CD14-positive monocyte (primary cell): ENCODE data around the gene CACNA1G. TPM values are rescaled to one million over a fixed set of nuclear protein-coding genes. Genes with fewer than 3 reads are reported as not detected.

Source experiments
- DNase-seq, 3 donors: peaks; one replicate each; pipeline ENCODE4 v3.0.0-alpha.2; 2011 to 2022
- H2AFZ ChIP-seq: 2 replicates; pipeline ENCODE4 v1.6.0; 2012; ENCODE audit warnings: mild to moderate bottlenecking, low read depth, low read length, inconsistent platforms; ENCODE audit not compliant: insufficient read depth, poor library complexity, severe bottlenecking
- H3K27ac ChIP-seq, 2 donors: 1 replicate in 1 of 2; 2 replicates in 1 of 2; pipeline ENCODE4 v1.5.1; 2012 to 2013; ENCODE audit warnings: low read length in 2 of 2, control low read depth in 1 of 2, inconsistent platforms in 1 of 2, low read depth in 1 of 2, mild to moderate bottlenecking in 1 of 2
- H3K27me3 ChIP-seq, 2 donors: one replicate each; pipeline versions ENCODE4 v1.6.0 to v1.6.1; 2011 to 2013; ENCODE audit warnings: low read length in 2 of 2; ENCODE audit not compliant: control insufficient read depth in 2 of 2, insufficient read depth in 2 of 2
- H3K36me3 ChIP-seq, 2 donors: replicated peaks in 1 of 2; 1 replicate in 1 of 2; 2 replicates in 1 of 2; pipeline versions ENCODE4 v1.5.1 to v1.6.1; 2012 to 2013; ENCODE audit warnings: low read length in 2 of 2, control low read depth in 1 of 2, inconsistent platforms in 1 of 2, mild to moderate bottlenecking in 1 of 2; ENCODE audit not compliant: insufficient read depth in 2 of 2, control insufficient read depth in 1 of 2
- H3K4me1 ChIP-seq, 2 donors: 1 replicate in 1 of 2; 2 replicates in 1 of 2; pipeline versions ENCODE4 v1.5.1 to v1.6.1; 2012 to 2013; ENCODE audit warnings: low read length in 2 of 2, control low read depth in 1 of 2, inconsistent platforms in 1 of 2, mild to moderate bottlenecking in 1 of 2, moderate library complexity in 1 of 2; ENCODE audit not compliant: insufficient read depth in 2 of 2, control insufficient read depth in 1 of 2
- H3K4me2 ChIP-seq: replicated peaks from 2 replicates; pipeline ENCODE3; 2012; ENCODE audit warnings: low read length, moderate library complexity, mild to moderate bottlenecking; ENCODE audit not compliant: poor library complexity, severe bottlenecking; ENCODE audit errors: extremely low read depth
- H3K4me3 ChIP-seq, 3 experiments: fragments of 200-600 bp in 1 of 3; sonication (generic) in 1 of 3; replicated peaks in 1 of 3; 1 replicate in 2 of 3; 2 replicates in 1 of 3; pipeline ENCODE4 v1.5.1; 2011 to 2013; ENCODE audit warnings: low read length in 3 of 3, mild to moderate bottlenecking in 3 of 3, control low read depth in 2 of 3, low read depth in 2 of 3, inconsistent platforms in 1 of 3, moderate library complexity in 1 of 3
- H3K79me2 ChIP-seq: 2 replicates; pipeline ENCODE4 v1.6.0; 2012; ENCODE audit warnings: mild to moderate bottlenecking, control low read depth, inconsistent platforms, low read length, moderate library complexity; ENCODE audit not compliant: insufficient read depth
- H3K9ac ChIP-seq: 2 replicates; pipeline ENCODE4 v1.6.0; 2017; ENCODE audit warnings: low read length, mild to moderate bottlenecking; ENCODE audit not compliant: insufficient read depth, poor library complexity, severe bottlenecking
- H3K9me3 ChIP-seq, 2 donors: replicated peaks in 1 of 2; 1 replicate in 1 of 2; 2 replicates in 1 of 2; pipeline versions ENCODE4 v1.5.1 to v1.6.1; 2012 to 2013; ENCODE audit warnings: low read length in 2 of 2, control low read depth in 1 of 2; ENCODE audit not compliant: control insufficient read depth in 1 of 2, insufficient read depth in 1 of 2
- H4K20me1 ChIP-seq: 2 replicates; pipeline ENCODE4 v1.6.0; 2012; ENCODE audit warnings: mild to moderate bottlenecking, low read length, control low read depth, moderate library complexity; ENCODE audit not compliant: insufficient read depth
- H3K27ac Mint-ChIP-seq, 7 donors: one replicate each; pipeline ENCODE4 v1.8.0; 2020; ENCODE audit warnings: mild to moderate bottlenecking in 7 of 7, mixed read lengths in 7 of 7, moderate library complexity in 6 of 7, inconsistent platforms in 2 of 7
- H3K27me3 Mint-ChIP-seq, 3 donors: one replicate each; pipeline ENCODE4 v1.8.0; 2021 to 2022; ENCODE audit warnings: low read depth in 3 of 3, mild to moderate bottlenecking in 3 of 3, mixed read lengths in 3 of 3, moderate library complexity in 3 of 3, inconsistent platforms in 1 of 3
- H3K36me3 Mint-ChIP-seq, 2 donors: one replicate each; pipeline ENCODE4 v1.8.0; 2020; ENCODE audit warnings: mixed read lengths in 2 of 2, inconsistent platforms in 1 of 2, mild to moderate bottlenecking in 1 of 2
- H3K4me1 Mint-ChIP-seq: one replicate; pipeline ENCODE4 v1.8.0; 2020; ENCODE audit warnings: mild to moderate bottlenecking, mixed read lengths
- H3K4me3 Mint-ChIP-seq, 2 donors: one replicate each; pipeline ENCODE4 v1.8.0; 2020; ENCODE audit warnings: mild to moderate bottlenecking in 2 of 2, mixed read lengths in 2 of 2, moderate library complexity in 1 of 2
- H3K9me3 Mint-ChIP-seq, 7 donors: one replicate each; pipeline ENCODE4 v1.8.0; 2020 to 2022; ENCODE audit warnings: mixed read lengths in 7 of 7, mild to moderate bottlenecking in 6 of 7, moderate library complexity in 6 of 7, inconsistent platforms in 2 of 7
- CTCF ChIP-seq: fragments of 200-600 bp; IDR thresholded peaks from one replicate; pipeline ENCODE4 v1.8.0; 2022; ENCODE audit warnings: antibody characterized with exemption, mild to moderate bottlenecking
- WGBS: methylation state at CpG from one replicate; pipeline ENCODE4 v1.1.5; 2013; ENCODE audit warnings: missing lambda C conversion rate; ENCODE audit not compliant: insufficient coverage; 5-methylcytosine and 5-hydroxymethylcytosine counted together
- intact Hi-C, 2 donors: fragments of 100-400 bp; cut with micrococcal nuclease; formaldehyde crosslinking; loops; one replicate each; pipeline versions ENCODE4 v1.15.0 to v1.15.1; 2023
- polyA plus RNA-seq, 3 donors: library from polyadenylated mRNA; depleted of rRNA in 1 of 3; unstranded in 2 of 3; stranded (reverse) in 1 of 3; fragments of 300-500 nt in 2 of 3; fragments of >200 nt in 1 of 3; fragmentation: Illumina TruSeq in 2 of 3; gene quantifications; 1 replicate in 2 of 3; 2 replicates in 1 of 3; pipeline ENCODE4 v1.2.3, GENCODE V29; 2012 to 2021

The CACNA1G gene
- polyA plus RNA-seq, 3 donors = 0.03 TPM; not detected in 2

DNA sequence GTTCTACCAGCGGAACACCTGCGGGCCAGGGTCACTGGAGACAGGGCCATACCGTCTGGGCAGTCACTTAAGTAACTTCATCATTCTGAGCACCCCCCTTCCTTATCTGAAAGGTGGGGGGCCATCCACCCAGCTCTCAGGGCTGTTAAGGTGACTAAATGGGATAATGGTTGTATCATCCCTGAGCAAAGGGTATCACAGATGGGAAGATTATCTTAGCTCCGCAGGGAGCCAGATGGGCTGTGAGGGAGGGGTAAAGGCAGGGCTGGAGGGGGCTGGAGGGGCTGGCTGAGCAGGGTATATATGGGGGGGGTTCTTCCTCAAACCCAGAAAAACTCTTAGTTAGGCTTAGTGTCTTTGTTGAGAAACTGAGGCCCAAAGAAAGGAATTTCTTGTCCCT is 2.9 kb upstream of the CACNA1G start:
- Histone ChIP-seq H3K36me3 (peaks cover 7 to 8% of the 10 kb centered on the region in 2 donors), H4K20me1 (peaks cover 5% of the 10 kb centered on the region), H3K27ac (no peak overlapping the region), H3K79me2 (no peaks in the 10 kb centered on the region), H3K9ac (no peak overlapping the region), H3K4me3 (no peak overlapping the region), H3K27me3 (peaks cover 26 to 53% of the 10 kb centered on the region in 2 donors), H2AFZ (no peak overlapping the region), H3K4me1 (peaks cover 30 to 31% of the 10 kb centered on the region in 2 donors), H3K4me2 (no peak overlapping the region), H3K9me3 (peaks cover 0 to 5% of the 10 kb centered on the region in 2 donors)
- no peak for TF ChIP-seq CTCF
- Mint-ChIP-seq H3K27ac (no peak overlapping the region), H3K9me3 (peaks cover 0 to 18% (median 3%) of the 10 kb centered on the region in 7 donors), H3K4me3 (peak overlapping the region in 1 of 2 donors; percentile 89), H3K4me1 (peaks cover 22% of the 10 kb centered on the region), H3K36me3 (peaks cover 6 to 11% of the 10 kb centered on the region in 2 donors), H3K27me3 (peaks cover 33 to 61% (median 51%) of the 10 kb centered on the region in 3 donors)
- DNase-seq = no peak
- intact Hi-C loops = no loop called here
- WGBS = no CpG with 5 or more reads among the region's 4 CpGs

DNA sequence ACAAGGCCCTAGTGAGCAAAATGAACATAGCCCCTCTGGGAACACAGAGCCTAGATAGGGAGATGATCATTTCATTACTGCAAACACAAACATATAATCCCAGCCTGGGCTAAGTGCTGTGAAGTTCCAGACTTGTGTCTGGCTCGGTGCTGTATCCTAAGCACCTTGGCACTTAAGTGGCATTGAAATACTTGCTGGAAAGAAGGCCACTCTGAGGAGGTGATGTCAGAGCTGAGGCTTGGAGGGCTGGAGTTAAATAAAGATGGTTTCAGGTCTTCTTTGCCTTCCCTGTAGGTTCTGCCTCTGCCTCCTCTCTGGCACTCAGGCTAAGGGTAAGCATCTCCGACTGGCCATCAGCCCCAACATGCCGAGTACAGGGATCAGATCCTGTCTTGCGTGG is 2.4 kb upstream of the CACNA1G start:
- no peak overlapping the region for H3K9ac ChIP-seq
- Mint-ChIP-seq H3K9me3 (peaks cover 0 to 18% (median 3%) of the 10 kb centered on the region in 7 donors), H3K4me3 (peak overlapping the region in 1 of 2 donors; percentile 89), H3K36me3 (peaks cover 6 to 9% of the 10 kb centered on the region in 2 donors), H3K27me3 (peaks cover 38 to 65% (median 55%) of the 10 kb centered on the region in 3 donors), H3K27ac (no peak overlapping the region), H3K4me1 (peaks cover 22% of the 10 kb centered on the region)
- no peak overlapping the region for H3K4me3 ChIP-seq
- WGBS = 94% methylated on average over 4 of the region's 4 CpGs
- H3K27ac ChIP-seq = no peak overlapping the region
- intact Hi-C loops = no loop called here
- peaks cover 5% of the 10 kb centered on the region for H4K20me1 ChIP-seq
- peaks cover 31 to 58% of the 10 kb centered on the region in 2 donors for H3K27me3 ChIP-seq
- peaks cover 7 to 8% of the 10 kb centered on the region in 2 donors for H3K36me3 ChIP-seq
- no peak for DNase-seq
- peaks cover 30 to 31% of the 10 kb centered on the region in 2 donors for H3K4me1 ChIP-seq
- H3K79me2 ChIP-seq = no peaks in the 10 kb centered on the region
- H3K4me2 ChIP-seq = no peak overlapping the region
- H2AFZ ChIP-seq = no peak overlapping the region
- peaks cover 0 to 10% of the 10 kb centered on the region in 2 donors for H3K9me3 ChIP-seq
- TF ChIP-seq CTCF = no peak
